Kidney (tissue), 14 donors: ENCODE measurements around the gene LAMTOR5. TPM values are rescaled to one million over a fixed set of nuclear protein-coding genes. Genes with fewer than 3 reads are reported as not detected.

Experiments
- DNase-seq, 5 donors: peaks; one replicate each; pipeline ENCODE4 v3.0.0-alpha.2; 2013 to 2020
- FAIRE-seq: peaks from 2 replicates; lab custom pipeline; 2012; peaks lifted over from hg19 to GRCh38; lab: Jason Lieb, UNC
- H3K27ac ChIP-seq, 2 donors: one replicate each; pipeline ENCODE4 v1.7.0; 2013; ENCODE audit warnings: low read depth in 2 of 2, low read length in 2 of 2, inconsistent platforms in 1 of 2
- H3K27me3 ChIP-seq: one replicate; pipeline ENCODE4 v1.7.1; 2013; ENCODE audit warnings: low read length, inconsistent platforms; ENCODE audit not compliant: control insufficient read depth, insufficient read depth
- H3K36me3 ChIP-seq, 3 donors: one replicate each; pipeline versions ENCODE4 v1.7.0 to v1.7.1; 2013; ENCODE audit warnings: low read length in 3 of 3, control low read depth in 1 of 3, inconsistent platforms in 1 of 3; ENCODE audit not compliant: insufficient read depth in 3 of 3, control insufficient read depth in 2 of 3
- H3K4me1 ChIP-seq, 3 donors: one replicate each; pipeline versions ENCODE4 v1.7.0 to v1.7.1; 2013; ENCODE audit warnings: low read length in 3 of 3, inconsistent platforms in 1 of 3, low read depth in 1 of 3; ENCODE audit not compliant: control insufficient read depth in 2 of 3, insufficient read depth in 2 of 3
- H3K4me3 ChIP-seq, 3 donors: one replicate each; pipeline versions ENCODE4 v1.7.0 to v1.8.1; 2013; ENCODE audit warnings: low read length in 3 of 3, control low read depth in 1 of 3, inconsistent platforms in 1 of 3
- H3K9ac ChIP-seq, 3 donors: one replicate each; pipeline versions ENCODE4 v1.7.0 to v1.7.1; 2013; ENCODE audit warnings: low read length in 3 of 3, control low read depth in 1 of 3, inconsistent platforms in 1 of 3
- H3K9me3 ChIP-seq, 3 donors: one replicate each; pipeline versions ENCODE4 v1.7.0 to v1.7.1; 2013; ENCODE audit warnings: low read length in 3 of 3, control low read depth in 1 of 3, inconsistent platforms in 1 of 3; ENCODE audit not compliant: control insufficient read depth in 2 of 3, insufficient read depth in 1 of 3
- intact Hi-C: fragments of 100-400 bp; cut with DNase I; formaldehyde crosslinking; loops from one replicate; pipeline ENCODE4 v1.11.1; 2022
- polyA plus RNA-seq: library from polyadenylated mRNA; stranded (reverse); fragments of 350-450 nt; fragmentation: Illumina TruSeq; extraction: RNeasy Lipid Tissue Mini Kit (QIAGEN cat#74804); gene quantifications from one replicate; pipeline ENCODE4 v1.2.3, GENCODE V29; 2014; ENCODE audit warnings: low read depth, low replicate concordance; ENCODE audit not compliant: insufficient read depth
- total RNA-seq: library from RNA; stranded (reverse); fragmentation: NEBNext Ultra II Directional; extraction: Animal tissue kit (Norgen Biotek cat#: 25700); gene quantifications from one replicate; pipeline ENCODE4 v1.2.1, GENCODE V29; 2021
- TF ChIP-seq, protein P1 (sequence below): IDR thresholded peaks from 3 replicates; pipeline ENCODE4 v1.5.1; 2012; ENCODE audit warnings: mild to moderate bottlenecking, moderate library complexity, borderline replicate concordance; ENCODE audit not compliant: insufficient read depth; ENCODE audit errors: extremely low read depth
- donor health status: control.
- donor health status: control.
- donor health status: control.
- donor health status: control.
- donor health status: control.
- donor health status: DM: yes; HTN: yes; CAD: no.
- donor health status: Normal renal cell carcinoma (clear cell type).

Gene LAMTOR5
- total and polyA plus RNA-seq, 2 donors from 2014 or later, result 183 to 600 TPM

DNA sequence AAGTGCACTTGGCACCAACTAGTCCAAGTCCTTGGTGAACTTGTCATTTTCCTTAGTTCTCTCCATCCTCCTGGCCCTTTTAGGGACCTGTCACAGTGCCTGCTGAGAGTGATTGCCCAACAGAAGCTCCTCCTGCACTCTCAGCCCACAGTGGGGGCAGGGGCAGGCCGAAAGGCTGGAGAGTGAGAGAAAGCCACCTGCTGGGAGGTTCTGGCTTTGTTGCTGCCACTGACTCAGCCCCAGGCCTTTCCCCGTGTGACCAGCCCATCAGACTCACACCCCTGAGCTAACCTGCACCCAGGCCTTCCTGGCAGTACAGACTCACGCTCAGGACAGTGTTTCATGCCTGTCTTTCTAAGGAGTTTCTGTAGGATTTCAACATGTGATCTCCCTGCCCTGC, 26.3 kb upstream of the LAMTOR5 start:
- no peaks in the 10 kb centered on the region for H3K4me1 ChIP-seq
- no peak overlapping the region for H3K27ac ChIP-seq
- H3K9ac ChIP-seq, result no peak overlapping the region
- no peaks in the 10 kb centered on the region for H3K36me3 ChIP-seq
- no peaks in the 10 kb centered on the region for H3K9me3 ChIP-seq
- intact Hi-C loops, result no loop called here
- no peak overlapping the region for H3K4me3 ChIP-seq
- DNase-seq (peak in 1 of 5 donors; percentile 30), FAIRE-seq (no peak)
- TF ChIP-seq, protein P1, sequence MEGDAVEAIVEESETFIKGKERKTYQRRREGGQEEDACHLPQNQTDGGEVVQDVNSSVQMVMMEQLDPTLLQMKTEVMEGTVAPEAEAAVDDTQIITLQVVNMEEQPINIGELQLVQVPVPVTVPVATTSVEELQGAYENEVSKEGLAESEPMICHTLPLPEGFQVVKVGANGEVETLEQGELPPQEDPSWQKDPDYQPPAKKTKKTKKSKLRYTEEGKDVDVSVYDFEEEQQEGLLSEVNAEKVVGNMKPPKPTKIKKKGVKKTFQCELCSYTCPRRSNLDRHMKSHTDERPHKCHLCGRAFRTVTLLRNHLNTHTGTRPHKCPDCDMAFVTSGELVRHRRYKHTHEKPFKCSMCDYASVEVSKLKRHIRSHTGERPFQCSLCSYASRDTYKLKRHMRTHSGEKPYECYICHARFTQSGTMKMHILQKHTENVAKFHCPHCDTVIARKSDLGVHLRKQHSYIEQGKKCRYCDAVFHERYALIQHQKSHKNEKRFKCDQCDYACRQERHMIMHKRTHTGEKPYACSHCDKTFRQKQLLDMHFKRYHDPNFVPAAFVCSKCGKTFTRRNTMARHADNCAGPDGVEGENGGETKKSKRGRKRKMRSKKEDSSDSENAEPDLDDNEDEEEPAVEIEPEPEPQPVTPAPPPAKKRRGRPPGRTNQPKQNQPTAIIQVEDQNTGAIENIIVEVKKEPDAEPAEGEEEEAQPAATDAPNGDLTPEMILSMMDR, result no peak
- H3K27me3 ChIP-seq, result no peaks in the 10 kb centered on the region

DNA sequence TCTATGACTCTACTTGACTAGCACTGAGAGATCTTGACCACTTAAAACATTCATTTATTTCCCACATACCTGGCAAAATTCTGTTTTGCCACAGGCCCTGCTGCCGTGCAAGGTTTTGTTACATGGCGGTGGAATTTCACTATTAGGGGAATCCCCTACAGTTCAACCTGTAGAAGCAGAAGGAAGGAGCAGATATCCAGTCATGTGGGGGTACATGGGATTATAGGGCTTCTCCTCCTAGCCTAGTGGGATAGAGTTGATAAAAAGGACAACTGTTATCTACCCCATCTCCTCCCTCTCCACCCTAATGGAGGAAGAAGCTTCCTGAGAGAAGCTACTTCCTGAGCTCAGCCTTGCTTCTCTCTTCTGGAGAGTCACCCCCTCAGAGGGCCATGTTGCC, 25.7 kb upstream of the LAMTOR5 start:
- TF ChIP-seq, protein P1, result no peak
- H3K4me3 ChIP-seq, result no peak overlapping the region
- DNase-seq (no peak), FAIRE-seq (no peak)
- H3K27me3 ChIP-seq, result no peaks in the 10 kb centered on the region
- intact Hi-C loops, result no loop called here
- H3K9ac ChIP-seq, result no peak overlapping the region
- H3K9me3 ChIP-seq, result no peaks in the 10 kb centered on the region
- no peaks in the 10 kb centered on the region for H3K4me1 ChIP-seq
- H3K27ac ChIP-seq, result no peak overlapping the region
- H3K36me3 ChIP-seq, result no peaks in the 10 kb centered on the region

DNA sequence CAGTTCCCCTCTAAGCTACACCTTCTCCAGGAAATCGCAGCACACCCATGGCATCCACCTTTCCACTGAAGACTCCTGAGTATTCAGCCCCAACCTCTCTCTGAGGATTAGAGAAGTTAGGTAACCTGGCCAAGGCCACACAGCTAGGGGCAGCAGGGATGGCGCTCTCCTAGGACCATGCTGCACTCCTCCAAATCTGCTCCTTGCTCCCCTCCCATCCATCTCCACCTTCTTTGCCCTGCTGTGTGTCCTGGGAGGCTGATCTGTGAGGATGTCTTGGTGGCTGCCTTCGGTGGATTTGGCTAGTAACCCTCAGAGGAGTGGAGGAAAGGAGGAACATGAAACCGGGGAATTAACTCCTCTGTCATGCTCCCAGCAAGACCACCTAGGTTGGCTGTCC, 23.4 kb upstream of the LAMTOR5 start:
- H3K9ac ChIP-seq, result no peak overlapping the region
- H3K36me3 ChIP-seq, result no peaks in the 10 kb centered on the region
- TF ChIP-seq, protein P1, result no peak
- no peak overlapping the region for H3K27ac ChIP-seq
- H3K27me3 ChIP-seq, result no peaks in the 10 kb centered on the region
- no peaks in the 10 kb centered on the region for H3K9me3 ChIP-seq
- no peaks in the 10 kb centered on the region for H3K4me1 ChIP-seq
- intact Hi-C loops, result no loop called here
- DNase-seq, result no peak
- FAIRE-seq, result no peak
- no peak overlapping the region for H3K4me3 ChIP-seq

DNA sequence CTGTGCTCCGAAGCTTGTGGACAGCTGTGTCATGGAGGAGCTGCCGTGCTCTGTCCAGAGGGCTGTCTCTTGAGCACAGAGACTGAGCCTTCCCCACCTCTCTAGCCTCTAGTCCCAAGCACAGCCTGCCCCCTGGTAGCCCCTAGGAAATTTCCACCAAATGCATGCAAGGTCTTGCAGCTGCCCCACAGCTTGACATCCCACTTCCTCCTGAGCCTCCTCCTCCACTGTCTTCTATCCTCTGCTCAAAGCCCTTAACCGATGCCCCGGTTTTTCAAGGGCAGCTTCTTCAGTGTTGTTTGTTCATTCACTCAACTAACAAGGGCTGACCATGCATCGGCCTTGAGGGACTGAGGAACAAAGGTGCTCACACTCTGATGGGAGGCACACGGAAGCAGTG, 22.9 kb upstream of the LAMTOR5 start:
- H3K27ac ChIP-seq, result no peak overlapping the region
- intact Hi-C loops, result no loop called here
- FAIRE-seq, result no peak

More for the DNA sequence above, 22.9 kb upstream of the LAMTOR5 start:
- no peaks in the 10 kb centered on the region for H3K27me3 ChIP-seq
- TF ChIP-seq, protein P1, result no peak
- H3K4me3 ChIP-seq, result no peak overlapping the region
- no peaks in the 10 kb centered on the region for H3K9me3 ChIP-seq
- H3K4me1 ChIP-seq, result no peaks in the 10 kb centered on the region
- H3K9ac ChIP-seq, result no peak overlapping the region
- no peak for DNase-seq
- no peaks in the 10 kb centered on the region for H3K36me3 ChIP-seq
